Left lung (tissue), 8 donors: ENCODE data around the gene XKR3. TPM values are rescaled to one million over a fixed set of nuclear protein-coding genes. Genes with fewer than 3 reads are reported as not detected.

Experiments used
- polyA plus RNA-seq, 6 donors: library from polyadenylated mRNA; unstranded; fragments of 120-200 nt; gene quantifications; one replicate each; pipeline ENCODE4 v1.2.1, GENCODE V29; 2013; ENCODE audit not compliant: insufficient read length in 6 of 6
- total RNA-seq, 2 donors: library from RNA; stranded (reverse); fragmentation: NEBNext Ultra II Directional; extraction: Animal tissue kit (Norgen Biotek cat#: 25700); gene quantifications; one replicate each; pipeline ENCODE4 v1.2.1, GENCODE V29; 2021
- donor health status: DM: no; HTN: yes; CAD: no.
- donor health status: DM: no; HTN: no; CAD: no.

Gene XKR3
- total and polyA plus RNA-seq, 8 donors, result 0.15 to 0.31 TPM; not detected in 6

Other genes starting within 250 kb of the XKR3 start
- not detected for gene CCT8L2, start 232.6 kb downstream of the XKR3 start, total RNA-seq
- gene CCT8L2, start 232.6 kb downstream of the XKR3 start, polyA plus RNA-seq, result not detected
- not detected for gene GAB4, start 182.8 kb upstream of the XKR3 start, total RNA-seq
- gene GAB4, start 182.8 kb upstream of the XKR3 start, polyA plus RNA-seq, result not detected